ENCODE data around the gene APLP2. TPM values are rescaled to one million over a fixed set of nuclear protein-coding genes. Genes with fewer than 3 reads are reported as not detected.
"Not testable (repeated sequence)": the region's sequence is repeated elsewhere in the genome, so short reads cannot be mapped to it uniquely, and the experiment has no call there.

APLP2 gene
- total RNA-seq, 1 donor, result 724 TPM

DNA sequence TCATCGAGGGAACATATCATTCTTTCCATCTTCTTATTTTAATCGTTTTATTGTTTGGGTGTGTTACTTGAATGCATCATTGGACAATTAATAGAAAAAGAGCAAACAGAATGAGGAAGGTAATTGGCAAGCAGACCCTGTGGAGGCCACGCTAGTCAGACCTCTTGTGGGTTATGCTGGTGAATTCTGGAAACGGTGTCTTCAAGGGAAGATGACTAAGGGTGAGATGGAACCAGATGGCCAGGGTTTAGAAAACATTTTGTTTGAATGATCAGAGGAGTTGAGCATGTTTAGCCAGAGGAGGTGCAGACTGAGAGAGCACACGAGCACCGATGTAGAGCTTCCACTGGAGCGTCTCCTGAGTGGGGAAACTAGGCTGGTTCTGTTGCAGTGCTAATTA lies 98.4 kb downstream of the APLP2 start:
- no peak overlapping the region for H3K4me3 ChIP-seq (ENCODE audit: low read depth, low read length)
- DNase-seq (ENCODE audit: low read depth), result peak; percentile 42
- TF ChIP-seq, protein P1, sequence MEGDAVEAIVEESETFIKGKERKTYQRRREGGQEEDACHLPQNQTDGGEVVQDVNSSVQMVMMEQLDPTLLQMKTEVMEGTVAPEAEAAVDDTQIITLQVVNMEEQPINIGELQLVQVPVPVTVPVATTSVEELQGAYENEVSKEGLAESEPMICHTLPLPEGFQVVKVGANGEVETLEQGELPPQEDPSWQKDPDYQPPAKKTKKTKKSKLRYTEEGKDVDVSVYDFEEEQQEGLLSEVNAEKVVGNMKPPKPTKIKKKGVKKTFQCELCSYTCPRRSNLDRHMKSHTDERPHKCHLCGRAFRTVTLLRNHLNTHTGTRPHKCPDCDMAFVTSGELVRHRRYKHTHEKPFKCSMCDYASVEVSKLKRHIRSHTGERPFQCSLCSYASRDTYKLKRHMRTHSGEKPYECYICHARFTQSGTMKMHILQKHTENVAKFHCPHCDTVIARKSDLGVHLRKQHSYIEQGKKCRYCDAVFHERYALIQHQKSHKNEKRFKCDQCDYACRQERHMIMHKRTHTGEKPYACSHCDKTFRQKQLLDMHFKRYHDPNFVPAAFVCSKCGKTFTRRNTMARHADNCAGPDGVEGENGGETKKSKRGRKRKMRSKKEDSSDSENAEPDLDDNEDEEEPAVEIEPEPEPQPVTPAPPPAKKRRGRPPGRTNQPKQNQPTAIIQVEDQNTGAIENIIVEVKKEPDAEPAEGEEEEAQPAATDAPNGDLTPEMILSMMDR (IDR thresholded peaks at IDR 0.05; ENCODE audit: insufficient read depth, low read length), result no peak

DNA sequence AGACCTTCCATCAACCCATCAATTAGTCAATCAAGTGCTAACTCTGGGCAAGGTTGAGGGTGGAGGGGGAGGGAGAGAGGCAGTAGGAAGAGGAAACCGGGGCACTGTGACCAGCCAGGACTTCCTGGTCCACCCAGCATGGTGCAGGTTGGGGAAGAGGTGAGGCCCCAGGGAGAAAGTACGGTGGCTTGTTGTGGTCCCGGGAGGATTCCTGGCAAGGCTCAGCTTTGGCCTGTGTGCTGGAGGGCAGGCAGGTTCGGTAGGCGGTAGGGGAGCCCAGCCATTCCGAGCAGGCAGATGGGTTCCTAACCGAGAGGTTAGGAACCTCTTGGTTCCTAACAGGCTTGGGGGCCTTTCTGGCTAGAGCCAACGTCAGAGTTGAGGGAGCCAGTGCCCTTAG lies 100.7 kb downstream of the APLP2 start:
- TF ChIP-seq, protein P1 (IDR thresholded peaks at IDR 0.05; ENCODE audit: insufficient read depth, low read length), result no peak
- no peak overlapping the region for H3K4me3 ChIP-seq (ENCODE audit: low read depth, low read length)

DNA sequence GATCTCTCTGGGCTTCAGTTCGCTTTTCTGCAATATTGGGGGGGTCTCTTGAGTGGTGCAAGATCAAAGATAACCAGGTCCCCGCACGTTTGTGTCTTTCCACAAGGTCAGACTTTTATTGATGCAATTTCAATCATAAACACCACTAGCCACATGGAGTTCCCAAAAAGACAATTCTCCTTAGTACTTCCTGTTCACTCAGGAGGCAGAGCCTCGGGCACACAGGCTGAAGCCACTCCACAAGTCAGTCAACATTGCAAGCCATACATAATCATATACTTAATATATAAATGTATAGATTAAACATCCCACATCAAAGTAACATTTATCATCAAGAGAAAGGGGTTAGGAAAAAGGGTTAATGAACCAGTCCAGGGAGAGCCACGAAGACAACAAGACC lies 101.8 kb downstream of the APLP2 start:
- H3K4me3 ChIP-seq (ENCODE audit: low read depth, low read length), result no peak overlapping the region
- DNase-seq (ENCODE audit: low read depth), result no peak
- TF ChIP-seq, protein P1 (IDR thresholded peaks at IDR 0.05; ENCODE audit: insufficient read depth, low read length), result no peak

More for the DNA sequence above, 100.7 kb downstream of the APLP2 start:
- no peak for DNase-seq (ENCODE audit: low read depth)

DNA sequence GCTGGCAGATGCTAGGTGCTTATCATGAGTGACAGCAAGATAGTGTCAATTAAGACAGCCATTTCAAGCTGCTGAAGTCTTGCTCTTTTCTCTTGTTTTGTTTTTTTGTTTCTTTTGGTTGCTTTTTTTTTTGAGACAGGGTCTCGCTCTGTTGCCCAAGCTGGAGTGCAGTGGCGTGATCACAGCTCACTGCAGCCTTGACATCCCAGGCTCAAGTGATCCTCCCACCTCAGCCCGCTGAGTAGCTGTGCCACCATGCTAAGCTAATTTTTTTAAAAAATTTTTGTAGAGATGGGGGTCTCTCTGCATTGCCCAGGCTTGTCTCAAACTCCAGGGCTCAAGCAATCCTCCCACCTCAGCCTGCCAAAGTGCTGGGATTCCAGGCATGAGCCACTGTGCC lies 102.3 kb downstream of the APLP2 start:
- H3K4me3 ChIP-seq (ENCODE audit: low read depth, low read length); DNase-seq (ENCODE audit: low read depth): not testable (repeated sequence)

DNA sequence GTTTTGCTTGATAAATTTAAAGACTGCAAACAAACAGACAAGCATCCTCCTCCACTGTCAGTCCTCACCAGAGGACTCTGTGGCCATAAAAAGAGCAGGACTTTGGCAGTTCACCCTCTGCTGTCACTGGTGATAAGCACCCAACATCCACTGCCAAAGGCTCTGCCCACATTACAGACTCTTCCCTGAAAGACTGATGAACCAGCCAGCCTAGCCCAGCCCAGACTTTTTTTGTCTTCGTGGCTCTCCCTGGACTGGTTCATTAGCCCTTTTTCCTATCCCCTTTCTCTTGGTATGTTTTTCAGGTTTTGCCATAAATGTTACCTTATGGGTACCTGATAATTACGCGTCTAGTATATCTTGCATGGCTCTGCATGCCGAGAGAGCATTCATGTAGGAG lies 104.9 kb downstream of the APLP2 start:
- H3K4me3 ChIP-seq (ENCODE audit: low read depth, low read length), result no peak overlapping the region
- TF ChIP-seq, protein P1 (IDR thresholded peaks at IDR 0.05; ENCODE audit: insufficient read depth, low read length), result no peak
- no peak for DNase-seq (ENCODE audit: low read depth)

DNA sequence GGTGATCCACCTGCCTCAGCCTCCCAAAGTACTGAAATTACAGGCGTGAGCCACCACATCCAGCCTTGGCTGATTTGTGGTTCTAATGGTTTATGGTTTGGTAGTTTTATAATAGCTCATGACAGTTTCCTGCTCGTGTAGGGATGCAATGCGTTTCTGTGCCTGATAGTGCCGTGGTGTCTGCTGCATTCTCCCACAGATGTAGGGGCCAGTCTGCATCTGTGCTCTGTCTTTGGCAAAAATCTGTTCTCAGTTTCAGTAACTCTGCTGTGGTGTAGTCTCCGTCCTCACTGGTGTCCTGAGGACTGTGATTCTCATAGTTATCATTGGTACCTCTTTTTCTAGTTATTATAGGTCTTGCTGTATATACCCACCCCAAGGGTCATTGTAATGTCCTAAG lies 106.2 kb downstream of the APLP2 start:
- no peak for DNase-seq (ENCODE audit: low read depth)
- H3K4me3 ChIP-seq (ENCODE audit: low read depth, low read length), result no peak overlapping the region
- TF ChIP-seq, protein P1 (IDR thresholded peaks at IDR 0.05; ENCODE audit: insufficient read depth, low read length), result no peak

DNA sequence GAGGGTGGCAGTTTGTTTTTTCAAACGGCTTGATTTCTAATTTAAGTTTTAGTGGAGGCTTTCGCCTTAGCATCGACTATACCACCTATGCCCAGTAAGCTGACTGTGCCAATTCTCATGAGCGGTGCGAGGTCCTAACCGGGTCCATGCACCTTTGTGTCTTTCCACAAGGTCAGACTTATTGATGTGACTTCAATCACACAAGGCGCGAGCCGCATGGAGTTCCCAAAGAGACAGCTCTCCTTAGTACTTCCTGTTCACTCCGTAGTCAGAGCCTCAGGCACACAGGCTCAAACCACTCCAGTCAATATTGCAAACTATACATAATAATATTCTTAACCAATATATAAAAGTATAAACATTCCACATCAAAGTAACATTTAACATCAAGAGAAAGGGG lies 108.1 kb downstream of the APLP2 start:
- TF ChIP-seq, protein P1 (IDR thresholded peaks at IDR 0.05; ENCODE audit: insufficient read depth, low read length), result no peak
- no peak for DNase-seq (ENCODE audit: low read depth)
- no peak overlapping the region for H3K4me3 ChIP-seq (ENCODE audit: low read depth, low read length)

Measured in fibroblast of the aortic adventitia (primary cell).